K562 (cell line): ENCODE measurements around the gene RAP1GDS1. TPM values are rescaled to one million over a fixed set of nuclear protein-coding genes. Genes with fewer than 3 reads are reported as not detected.

Experiments used
- CHD2 ChIP-seq: IDR thresholded peaks from 2 replicates; pipeline ENCODE4 v1.6.1; 2011; ENCODE audit warnings: low read depth, low read length
- EHMT2 ChIP-seq: fragments of 450-650 bp; IDR thresholded peaks from 2 replicates; pipeline ENCODE4 v1.6.1; 2018; ENCODE audit warnings: antibody characterized with exemption
- ELF2 ChIP-seq: fragments of 250-450 bp; sonication (Bioruptor Pico); IDR thresholded peaks from 2 replicates; pipeline ENCODE4 v1.5.0; 2021; ENCODE audit warnings: mild to moderate bottlenecking
- EP300 ChIP-seq: IDR thresholded peaks from 2 replicates; pipeline ENCODE4 v1.6.1; 2012; ENCODE audit warnings: low read length, improper control_type of control experiment
- EP400 ChIP-seq: fragments of 450-650 bp; IDR thresholded peaks from 2 replicates; pipeline ENCODE4 v1.6.1; 2017; ENCODE audit warnings: antibody characterized with exemption, mild to moderate bottlenecking, moderate library complexity
- IRF9 ChIP-seq: fragments of 450-650 bp; IDR thresholded peaks from 2 replicates; pipeline ENCODE4 v1.6.1; 2016; ENCODE audit warnings: missing biosample characterization, missing genetic modification characterization
- MAZ ChIP-seq, 2 experiments: fragments of 450-650 bp in 1 of 2; sonication (generic) in 1 of 2; formaldehyde crosslinking; IDR thresholded peaks in 1 of 2; conservative IDR thresholded peaks in 1 of 2; 2 replicates each; pipeline versions ENCODE4 v1.4.0 to v1.5.0; 2020; ENCODE audit warnings: mild to moderate bottlenecking in 1 of 2, missing genetic modification reagents in 1 of 2
- MECOM ChIP-seq: fragments of 250-450 bp; sonication (Bioruptor Pico); IDR thresholded peaks from 2 replicates; pipeline ENCODE4 v1.8.0; 2022; ENCODE audit warnings: inconsistent platforms
- MEF2D ChIP-seq: conservative IDR thresholded peaks from 2 replicates; pipeline ENCODE4 v1.6.1; 2016; ENCODE audit warnings: low read depth, missing genetic modification characterization, missing compliant biosample characterization
- MEIS2 ChIP-seq: fragments of 450-650 bp; IDR thresholded peaks from 2 replicates; pipeline ENCODE4 v1.6.1; 2014; ENCODE audit warnings: mild to moderate bottlenecking; ENCODE audit not compliant: partially characterized antibody
- MXI1 ChIP-seq: IDR thresholded peaks from 2 replicates; pipeline ENCODE4 v1.6.1; 2011; ENCODE audit warnings: low read depth, mild to moderate bottlenecking, improper control_type of control experiment, low read length
- NR2C1 ChIP-seq, 2 experiments: fragments of 450-650 bp; IDR thresholded peaks; 2 replicates each; pipeline ENCODE4 v1.6.1; 2017; ENCODE audit warnings: mild to moderate bottlenecking in 2 of 2, antibody characterized with exemption in 1 of 2, inconsistent platforms in 1 of 2, missing compliant biosample characterization in 1 of 2, missing genetic modification characterization in 1 of 2
- POLR3A ChIP-seq: IDR thresholded peaks from 2 replicates; pipeline ENCODE4 v1.6.1; 2011; ENCODE audit warnings: borderline replicate concordance, mild to moderate bottlenecking, moderate library complexity; ENCODE audit not compliant: insufficient read length, insufficient read depth; ENCODE audit errors: extremely low read depth
- SAFB2 ChIP-seq: fragments of 200-400 bp; formaldehyde crosslinking; IDR thresholded peaks from 2 replicates; pipeline ENCODE4 v1.6.1; 2018; ENCODE audit warnings: borderline replicate concordance, low read length, low read depth, moderate library complexity; ENCODE audit not compliant: severe bottlenecking
- ZBTB17 ChIP-seq: fragments of 450-650 bp; formaldehyde crosslinking; IDR thresholded peaks from 2 replicates; pipeline ENCODE4 v1.4.0; 2020; ENCODE audit warnings: mild to moderate bottlenecking
- ZKSCAN8 ChIP-seq: fragments of 200-800 bp; sonication (Bioruptor generic); IDR thresholded peaks from 2 replicates; pipeline ENCODE4 v1.6.1; 2016; ENCODE audit warnings: missing genetic modification characterization, missing compliant biosample characterization
- polyA plus RNA-seq, 8 experiments: library from polyadenylated mRNA; depleted of rRNA in 4 of 8; stranded (reverse) in 5 of 8; unstranded in 3 of 8; fragments of >200 nt; fragmentation: Nextera tagmentation in 2 of 8; fragmentation: Illumina TruSeq in 1 of 8; extraction: Ambion mirVana in 2 of 8; extraction: Trizol in 1 of 8; gene quantifications; 2 replicates each; pipeline versions ENCODE4 v1.2.1 to v1.2.3, GENCODE V29; 2011 to 2014; ENCODE audit warnings: inconsistent platforms in 1 of 8, missing spikeins in 1 of 8
- total RNA-seq, 7 experiments: library from RNA; depleted of rRNA in 6 of 7; stranded (reverse); fragments of >200 nt in 6 of 7; fragmentation: Illumina TruSeq in 2 of 7; extraction: Trizol in 2 of 7; gene quantifications; 2 replicates each; pipeline versions ENCODE4 v1.2.1 to v1.2.3, GENCODE V29; 2011 to 2021; ENCODE audit warnings: low replicate concordance in 1 of 7
- TF ChIP-seq, protein P1 (sequence below): fragments of 250-450 bp; sonication (Bioruptor Pico); IDR thresholded peaks from 2 replicates; pipeline ENCODE4 v1.8.0; 2022; ENCODE audit warnings: moderate library complexity, mild to moderate bottlenecking, inconsistent platforms
- TF ChIP-seq, protein P2 (sequence below), 2 experiments: fragments of 450-650 bp in 1 of 2; sonication (generic) in 1 of 2; formaldehyde crosslinking in 1 of 2; IDR thresholded peaks in 1 of 2; conservative IDR thresholded peaks in 1 of 2; 2 replicates each; pipeline versions ENCODE4 v1.6.1 to v1.8.1; 2016 to 2023; ENCODE audit warnings: mild to moderate bottlenecking in 2 of 2, moderate library complexity in 2 of 2, inconsistent platforms in 1 of 2, missing genetic modification reagents in 1 of 2

The RAP1GDS1 gene
- total and polyA plus RNA-seq, 9 of the 15 experiments (the other 6 are each of a cell fraction or from before 2014, with no cell fraction given) = 27.2 to 55.6 (median 31.5) TPM

DNA sequence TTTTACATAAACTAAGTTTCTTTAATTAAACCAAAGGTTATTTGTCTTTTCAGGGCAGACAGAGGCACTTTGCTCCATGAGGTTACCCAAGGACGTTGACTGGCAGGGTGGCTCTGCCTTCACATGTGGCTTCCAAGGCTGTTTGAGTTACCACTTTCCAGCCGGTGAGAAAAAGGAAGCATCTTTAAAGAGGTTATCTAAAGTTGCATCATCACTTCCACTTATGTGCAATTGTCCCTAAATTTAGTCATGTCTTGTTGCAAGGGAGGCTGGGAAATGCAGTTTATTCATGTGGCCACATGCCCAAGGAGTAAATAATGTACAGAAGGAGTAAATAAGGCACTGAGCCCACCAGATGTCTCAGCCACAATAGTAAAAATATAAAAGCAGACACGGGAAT is 29.0 kb upstream of the RAP1GDS1 start (continued):
- TF ChIP-seq IRF9 = peak; percentile 93
- TF ChIP-seq MXI1 = no peak
- TF ChIP-seq, protein P1, sequence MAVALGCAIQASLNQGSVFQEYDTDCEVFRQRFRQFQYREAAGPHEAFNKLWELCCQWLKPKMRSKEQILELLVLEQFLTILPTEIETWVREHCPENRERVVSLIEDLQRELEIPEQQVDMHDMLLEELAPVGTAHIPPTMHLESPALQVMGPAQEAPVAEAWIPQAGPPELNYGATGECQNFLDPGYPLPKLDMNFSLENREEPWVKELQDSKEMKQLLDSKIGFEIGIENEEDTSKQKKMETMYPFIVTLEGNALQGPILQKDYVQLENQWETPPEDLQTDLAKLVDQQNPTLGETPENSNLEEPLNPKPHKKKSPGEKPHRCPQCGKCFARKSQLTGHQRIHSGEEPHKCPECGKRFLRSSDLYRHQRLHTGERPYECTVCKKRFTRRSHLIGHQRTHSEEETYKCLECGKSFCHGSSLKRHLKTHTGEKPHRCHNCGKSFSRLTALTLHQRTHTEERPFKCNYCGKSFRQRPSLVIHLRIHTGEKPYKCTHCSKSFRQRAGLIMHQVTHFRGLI (CRISPR knock-in tag) = no peak
- no peak for TF ChIP-seq SAFB2
- peak; percentile 35; the same call in 1 of the 2 replicates for TF ChIP-seq EP300
- TF ChIP-seq ZBTB17 (CRISPR knock-in tag) = no peak
- TF ChIP-seq POLR3A = no peak
- TF ChIP-seq NR2C1 (IDR thresholded peaks at IDR 0.05) = peak; percentile 24; the same call in 1 of the 2 replicates
- TF ChIP-seq NR2C1 (tag; IDR thresholded peaks at IDR 0.05) = peak; percentile 83
- no peak for TF ChIP-seq ELF2 (CRISPR knock-in tag)
- TF ChIP-seq ZKSCAN8 (CRISPR knock-in tag) = no peak
- peak; percentile 47 for TF ChIP-seq EP400
- TF ChIP-seq EHMT2 = no peak
- TF ChIP-seq MEIS2 = peak; percentile 36
- TF ChIP-seq, protein P2, sequence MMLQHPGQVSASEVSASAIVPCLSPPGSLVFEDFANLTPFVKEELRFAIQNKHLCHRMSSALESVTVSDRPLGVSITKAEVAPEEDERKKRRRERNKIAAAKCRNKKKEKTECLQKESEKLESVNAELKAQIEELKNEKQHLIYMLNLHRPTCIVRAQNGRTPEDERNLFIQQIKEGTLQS (IDR thresholded peaks at IDR 0.05) = peak; percentile 99
- TF ChIP-seq, protein P2 (CRISPR knock-in tag; conservative IDR thresholded peaks at IDR 0.05) = peak; percentile 85
- peak; percentile 71 for TF ChIP-seq MEF2D
- TF ChIP-seq CHD2 = no peak
- 0 out of 2 replicates have a peak, but pooled peaks have one; percentile 6 for TF ChIP-seq MECOM (CRISPR knock-in tag)
- TF ChIP-seq MAZ (CRISPR knock-in tag; conservative IDR thresholded peaks at IDR 0.05 in 1 of 2, IDR thresholded peaks at IDR 0.05 in 1 of 2) = peak in 1 of 2 experiments; percentile 49; a peak in 1 of 4 replicates
